Measurements from ENCODE around the gene ZNFX1.
"Not testable (repeated sequence)": the region's sequence is repeated elsewhere in the genome, so short reads cannot be mapped to it uniquely, and the experiment has no call there.

The ZNFX1 gene

GRCh38 chr20:49203011-49203410 lies 74.8 kb downstream of the ZNFX1 start:
- DNase-seq, result no peak

GRCh38 chr20:49199729-49200293 lies 78.0 kb downstream of the ZNFX1 start:
- no peak for DNase-seq

GRCh38 chr20:49192944-49193518 lies 84.8 kb downstream of the ZNFX1 start:
- DNase-seq, result not testable (repeated sequence)
